Right lobe of liver (tissue), 4 donors: ENCODE data around the gene ULK4.
"Not testable (repeated sequence)": the region's sequence is repeated elsewhere in the genome, so short reads cannot be mapped to it uniquely, and the experiment has no call there.

ENCODE experiments used
- CTCF ChIP-seq, 4 donors: fragments of 200-600 bp in 3 of 4; fragments of 450-650 bp in 1 of 4; IDR thresholded peaks; one replicate each; pipeline versions ENCODE4 v1.5.1 to v1.8.0; 2016 to 2022; ENCODE audit warnings: antibody characterized with exemption in 4 of 4, mild to moderate bottlenecking in 2 of 4
- POLR2A ChIP-seq: fragments of 450-650 bp; IDR thresholded peaks from one replicate; pipeline ENCODE4 v1.6.1; 2017; ENCODE audit warnings: antibody characterized with exemption, mild to moderate bottlenecking
- donor health status: DM: no; HTN: no; CAD: no.
- donor health status: DM: no; HTN: no; CAD: no.
- donor health status: DM: no; HTN: yes; CAD: no.

GRCh38 chr3:41844256-41844655 lies 117.6 kb downstream of the ULK4 start:
- TF ChIP-seq POLR2A; CTCF (IDR thresholded peaks at IDR 0.05): not testable (repeated sequence)
